ENCODE measurements around the gene MRPL37. TPM values are rescaled to one million over a fixed set of nuclear protein-coding genes. Genes with fewer than 3 reads are reported as not detected.

Gene MRPL37
- polyA plus RNA-seq, 1 experiment, result 16.6 TPM

DNA sequence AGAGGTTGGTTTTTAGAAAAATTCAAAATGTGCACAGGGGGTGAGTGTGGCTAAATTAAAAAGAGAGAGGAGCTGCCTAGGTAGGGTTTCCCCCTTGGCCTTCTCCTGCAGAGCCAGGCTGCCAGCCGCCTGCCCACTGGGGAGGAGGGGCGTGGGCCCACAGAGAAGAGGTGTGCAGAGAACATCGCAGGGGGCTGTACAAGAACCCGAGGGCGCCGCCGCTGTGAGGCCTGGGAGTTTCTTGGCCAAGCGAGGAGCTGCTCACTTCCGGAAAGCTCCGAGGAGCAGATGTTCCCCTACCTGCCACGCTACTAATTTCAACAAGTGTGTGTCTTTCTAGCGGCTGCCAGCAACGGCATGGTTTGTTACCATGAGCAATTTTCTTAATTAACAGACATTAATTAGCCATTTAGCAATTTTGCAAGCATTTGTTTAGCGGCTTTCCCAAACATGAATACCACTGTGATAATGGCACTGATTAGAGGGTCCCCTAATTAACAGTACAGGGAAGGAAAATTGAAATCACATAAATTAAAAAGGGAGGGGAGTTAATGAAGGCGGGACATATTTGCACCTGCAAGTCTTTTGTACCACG, 59.7 kb downstream of the MRPL37 start:
- Histone ChIP-seq H3K4me3 (ENCODE audit: low read depth, low read length) (no peak overlapping the region), H3K27me3 (ENCODE audit: control insufficient read depth, insufficient read depth, low read length) (no peaks in the 10 kb centered on the region), H3K27ac (ENCODE audit: low read depth, low read length) (no peak overlapping the region), H3K9me3 (ENCODE audit: control insufficient read depth, insufficient read depth, low read length) (no peaks in the 10 kb centered on the region)
- DNase-seq (ENCODE audit: low read depth, low spot score), result no peak
- CTCF ChIA-PET, result no interaction called here
- TF ChIP-seq, protein P1, sequence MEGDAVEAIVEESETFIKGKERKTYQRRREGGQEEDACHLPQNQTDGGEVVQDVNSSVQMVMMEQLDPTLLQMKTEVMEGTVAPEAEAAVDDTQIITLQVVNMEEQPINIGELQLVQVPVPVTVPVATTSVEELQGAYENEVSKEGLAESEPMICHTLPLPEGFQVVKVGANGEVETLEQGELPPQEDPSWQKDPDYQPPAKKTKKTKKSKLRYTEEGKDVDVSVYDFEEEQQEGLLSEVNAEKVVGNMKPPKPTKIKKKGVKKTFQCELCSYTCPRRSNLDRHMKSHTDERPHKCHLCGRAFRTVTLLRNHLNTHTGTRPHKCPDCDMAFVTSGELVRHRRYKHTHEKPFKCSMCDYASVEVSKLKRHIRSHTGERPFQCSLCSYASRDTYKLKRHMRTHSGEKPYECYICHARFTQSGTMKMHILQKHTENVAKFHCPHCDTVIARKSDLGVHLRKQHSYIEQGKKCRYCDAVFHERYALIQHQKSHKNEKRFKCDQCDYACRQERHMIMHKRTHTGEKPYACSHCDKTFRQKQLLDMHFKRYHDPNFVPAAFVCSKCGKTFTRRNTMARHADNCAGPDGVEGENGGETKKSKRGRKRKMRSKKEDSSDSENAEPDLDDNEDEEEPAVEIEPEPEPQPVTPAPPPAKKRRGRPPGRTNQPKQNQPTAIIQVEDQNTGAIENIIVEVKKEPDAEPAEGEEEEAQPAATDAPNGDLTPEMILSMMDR (IDR thresholded peaks at IDR 0.05; ENCODE audit: low read depth, low read length), result no peak
- POLR2A ChIA-PET, result no interaction called here

DNA sequence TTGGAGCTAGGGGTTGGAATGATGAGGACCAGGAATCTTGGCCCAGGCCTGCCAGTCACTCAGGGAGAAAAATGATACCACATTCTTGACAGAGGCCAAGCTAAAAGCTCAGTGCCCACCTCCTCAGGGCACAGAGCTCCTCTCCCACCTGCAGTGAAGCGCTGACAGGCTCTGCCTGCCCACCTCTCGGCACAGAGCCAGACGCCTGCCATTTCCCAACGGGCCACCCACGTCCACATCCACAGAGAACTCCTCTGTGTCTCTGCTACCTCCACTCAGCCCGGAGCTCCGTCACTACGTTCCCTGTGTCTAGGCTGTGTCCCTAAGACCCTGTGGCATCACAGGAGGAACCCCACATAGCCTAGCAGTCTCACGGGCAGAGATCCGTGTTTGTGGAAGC, 60.8 kb downstream of the MRPL37 start:
- no peaks in the 10 kb centered on the region for H3K9me3 ChIP-seq (ENCODE audit: control insufficient read depth, insufficient read depth, low read length)
- no peak for DNase-seq (ENCODE audit: low read depth, low spot score)
- TF ChIP-seq, protein P1 (IDR thresholded peaks at IDR 0.05; ENCODE audit: low read depth, low read length), result no peak
- no peaks in the 10 kb centered on the region for H3K27me3 ChIP-seq (ENCODE audit: control insufficient read depth, insufficient read depth, low read length)
- ChIA-PET POLR2A (no interaction called here), CTCF (no interaction called here)
- H3K4me3 ChIP-seq (ENCODE audit: low read depth, low read length), result no peak overlapping the region
- H3K27ac ChIP-seq (ENCODE audit: low read depth, low read length), result no peak overlapping the region

DNA sequence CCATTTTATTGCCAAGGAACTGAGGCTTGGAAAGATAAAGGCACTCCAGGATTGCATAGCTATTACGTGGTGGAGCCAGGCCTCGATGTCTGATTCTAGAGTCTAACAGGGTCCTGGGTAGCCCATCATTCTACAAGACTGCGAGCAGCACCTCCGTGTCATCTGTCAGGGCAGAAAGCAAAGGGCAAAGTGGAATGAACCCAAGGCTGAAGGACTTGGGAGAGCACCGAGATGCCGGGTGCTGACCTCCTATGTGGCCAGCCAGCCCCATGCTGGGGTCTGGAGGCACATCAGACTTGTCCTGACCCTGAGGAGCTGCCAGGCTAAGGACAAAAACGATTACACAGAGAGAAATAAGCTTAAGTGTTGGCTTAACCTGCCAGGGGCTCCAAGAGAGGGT, 62.3 kb downstream of the MRPL37 start:
- Histone ChIP-seq H3K9me3 (ENCODE audit: control insufficient read depth, insufficient read depth, low read length) (no peaks in the 10 kb centered on the region), H3K27me3 (ENCODE audit: control insufficient read depth, insufficient read depth, low read length) (no peaks in the 10 kb centered on the region), H3K27ac (ENCODE audit: low read depth, low read length) (no peak overlapping the region), H3K4me3 (ENCODE audit: low read depth, low read length) (no peak overlapping the region)
- no peak for DNase-seq (ENCODE audit: low read depth, low spot score)
- TF ChIP-seq, protein P1 (IDR thresholded peaks at IDR 0.05; ENCODE audit: low read depth, low read length), result no peak
- CTCF ChIA-PET, result interaction anchor here (1.0 to 1.6 kb wide), 3 partner anchors 10 to 227 kb away, joined by 3 to 6 read pairs (median 4); no protein-coding TSS in a partner anchor
- POLR2A ChIA-PET, result no interaction called here

DNA sequence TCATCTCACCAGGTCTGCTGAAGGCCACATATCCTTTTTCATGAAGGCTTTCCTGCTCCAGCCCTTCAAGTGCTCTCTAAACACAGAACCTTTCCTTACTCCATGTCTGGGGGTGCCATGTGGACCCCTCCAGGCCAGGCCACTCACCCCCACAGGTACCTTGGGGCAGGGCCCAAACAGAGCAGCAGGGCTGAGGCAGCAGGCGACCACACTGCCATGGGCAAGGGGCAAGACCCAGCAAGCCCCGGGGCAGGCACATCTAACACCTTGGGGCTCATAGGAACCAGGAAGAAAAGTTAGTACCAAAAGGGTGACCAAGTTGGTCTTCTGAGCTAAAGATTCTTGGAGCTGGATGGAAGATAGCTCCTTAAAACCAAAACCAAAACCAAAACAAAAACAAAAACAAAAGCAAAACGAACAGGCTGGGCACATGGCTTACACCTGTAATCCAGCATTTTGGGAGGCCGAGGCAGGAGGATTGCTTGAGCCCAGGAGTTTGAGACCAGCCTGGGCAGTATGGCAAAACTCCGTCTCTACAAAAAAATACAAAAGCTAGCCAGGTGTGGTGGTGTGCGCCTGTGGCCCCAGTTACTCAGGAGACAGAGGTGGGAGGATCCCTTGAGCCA, 63.7 kb downstream of the MRPL37 start:
- Histone ChIP-seq H3K27ac (ENCODE audit: low read depth, low read length) (no peak overlapping the region), H3K9me3 (ENCODE audit: control insufficient read depth, insufficient read depth, low read length) (no peaks in the 10 kb centered on the region; the same call in 1 of the 2 replicates), H3K27me3 (ENCODE audit: control insufficient read depth, insufficient read depth, low read length) (no peaks in the 10 kb centered on the region), H3K4me3 (ENCODE audit: low read depth, low read length) (no peak overlapping the region)
- POLR2A ChIA-PET, result no interaction called here
- CTCF ChIA-PET, result interaction anchor here (0.8 kb wide), 1 partner anchor 225 kb away, joined by 6 read pairs; no protein-coding TSS in a partner anchor
- DNase-seq (ENCODE audit: low read depth, low spot score), result no peak
- TF ChIP-seq, protein P1 (IDR thresholded peaks at IDR 0.05; ENCODE audit: low read depth, low read length), result no peak

DNA sequence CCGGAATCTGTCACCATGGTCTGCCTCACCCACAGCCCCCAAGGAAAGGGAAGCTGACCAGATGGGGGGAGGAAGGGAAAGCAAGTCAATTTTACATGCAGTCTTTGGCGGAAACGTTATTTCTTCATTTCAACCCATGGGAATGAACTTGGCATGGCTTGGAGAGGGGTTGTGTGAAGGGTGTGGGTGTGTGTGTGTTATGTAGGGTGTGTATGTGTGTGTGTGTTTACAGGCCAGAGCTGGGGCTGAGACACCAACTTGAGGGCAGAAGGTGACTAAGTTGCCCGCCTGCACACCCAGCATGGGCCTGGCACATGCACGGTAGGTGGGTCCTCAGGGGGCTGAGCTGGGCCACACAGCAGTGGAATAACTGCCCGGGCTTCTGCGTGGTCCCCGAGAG, 65.2 kb downstream of the MRPL37 start:
- TF ChIP-seq, protein P1 (IDR thresholded peaks at IDR 0.05; ENCODE audit: low read depth, low read length), result no peak
- DNase-seq (ENCODE audit: low read depth, low spot score), result no peak
- Histone ChIP-seq H3K27ac (ENCODE audit: low read depth, low read length) (no peak overlapping the region), H3K4me3 (ENCODE audit: low read depth, low read length) (no peak overlapping the region), H3K9me3 (ENCODE audit: control insufficient read depth, insufficient read depth, low read length) (no peaks in the 10 kb centered on the region; the same call in 1 of the 2 replicates), H3K27me3 (ENCODE audit: control insufficient read depth, insufficient read depth, low read length) (no peaks in the 10 kb centered on the region)
- CTCF ChIA-PET, result no interaction called here
- POLR2A ChIA-PET, result no interaction called here

All from AG04450 (cell line).